HG03095 (cell line): ENCODE measurements around the gene COA8.

Source experiments
- ATAC-seq: cut with Tn5 transposase; IDR thresholded peaks from one replicate; pipeline ENCODE4 v1.9.1; 2021; ENCODE audit warnings: moderate library complexity; ENCODE audit not compliant: unreplicated experiment

The COA8 gene, protein sequence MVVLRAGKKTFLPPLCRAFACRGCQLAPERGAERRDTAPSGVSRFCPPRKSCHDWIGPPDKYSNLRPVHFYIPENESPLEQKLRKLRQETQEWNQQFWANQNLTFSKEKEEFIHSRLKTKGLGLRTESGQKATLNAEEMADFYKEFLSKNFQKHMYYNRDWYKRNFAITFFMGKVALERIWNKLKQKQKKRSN

DNA sequence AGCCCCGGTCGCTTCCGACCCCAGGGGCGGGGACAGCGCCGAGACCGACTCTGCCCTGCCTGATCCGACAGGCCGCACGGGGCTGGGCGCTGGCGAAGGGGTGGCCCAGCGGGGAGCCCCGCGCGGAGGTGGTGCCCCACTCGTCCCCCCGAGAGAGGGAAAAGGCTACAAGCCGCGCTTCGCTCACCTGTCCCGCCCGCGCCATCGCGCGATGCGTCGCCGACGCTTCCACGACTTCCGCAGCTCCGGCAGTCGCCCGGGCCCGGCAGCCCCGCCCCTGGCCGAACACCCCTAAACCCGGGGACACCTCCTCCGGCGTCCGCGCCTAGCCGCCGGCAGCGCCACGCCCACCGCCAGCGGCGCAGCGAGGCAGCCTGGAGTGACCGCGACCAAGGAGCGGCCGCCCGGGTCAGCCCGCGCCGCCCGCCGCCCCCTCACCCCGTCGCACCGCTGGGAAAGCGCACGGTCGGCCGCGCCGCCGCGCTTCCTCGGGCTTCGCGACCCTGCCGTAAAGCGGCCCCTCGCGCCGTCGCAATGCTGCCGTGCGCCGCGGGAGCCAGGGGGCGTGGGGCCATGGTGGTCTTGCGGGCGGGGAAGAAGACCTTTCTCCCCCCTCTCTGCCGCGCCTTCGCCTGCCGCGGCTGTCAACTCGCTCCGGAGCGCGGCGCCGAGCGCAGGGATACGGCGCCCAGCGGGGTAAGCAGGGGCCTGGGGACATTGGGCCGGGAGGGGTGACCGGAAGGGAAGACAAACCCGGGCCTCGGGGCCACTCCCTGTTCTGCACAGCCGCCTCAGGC, at the start of gene COA8, which contains the start of gene BAG5:
COA8 (plus strand) TSS at position 532 of the 797 bp plus-strand sequence; CDS start at position 574, 42 bp downstream.
BAG5 (minus strand) TSS at position 229 of the 797 bp plus-strand sequence. CDS start 1,493 bp downstream, outside the sequence.
- ATAC-seq, result peak; percentile 65

DNA sequence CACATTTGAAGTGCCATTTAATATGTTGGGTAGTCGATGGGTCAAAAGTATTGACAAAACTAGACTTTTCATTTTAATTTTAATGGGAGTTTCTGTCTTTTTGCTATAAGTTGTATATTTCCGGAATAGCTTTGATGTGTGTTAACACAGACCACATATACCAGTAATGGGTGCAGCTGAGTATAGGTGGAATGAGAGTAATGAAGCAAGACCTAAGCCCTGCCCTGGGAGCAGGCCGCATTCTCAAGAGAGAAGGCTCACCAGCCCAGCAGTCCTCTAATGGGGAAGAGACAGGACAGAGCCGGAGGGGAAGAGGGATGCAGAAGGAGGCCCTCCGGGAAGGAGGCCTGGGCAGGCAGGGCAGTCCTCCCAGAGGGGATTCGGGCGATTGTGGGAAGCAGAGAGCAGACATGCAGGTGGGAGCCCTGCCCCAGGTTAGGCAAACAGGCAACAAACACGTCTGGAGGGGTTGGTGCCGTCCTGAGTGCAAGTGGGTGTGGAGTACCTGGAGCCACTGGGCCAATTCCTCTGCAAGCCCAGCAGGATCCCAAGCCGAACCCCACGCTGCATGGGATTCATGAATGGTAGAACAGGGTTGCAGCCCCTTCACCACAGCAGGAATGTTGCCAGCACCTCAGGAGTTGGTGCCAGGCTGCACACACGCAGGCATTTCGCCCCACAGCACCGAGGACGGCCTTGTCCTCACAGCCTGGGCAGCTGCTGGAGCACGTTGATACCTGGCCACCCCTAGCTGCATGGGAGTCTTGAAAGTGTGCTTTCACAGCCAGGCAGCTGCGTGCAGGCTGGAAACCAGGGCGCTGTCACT, 48.0 kb upstream of the COA8 start:
- ATAC-seq, result no peak

DNA sequence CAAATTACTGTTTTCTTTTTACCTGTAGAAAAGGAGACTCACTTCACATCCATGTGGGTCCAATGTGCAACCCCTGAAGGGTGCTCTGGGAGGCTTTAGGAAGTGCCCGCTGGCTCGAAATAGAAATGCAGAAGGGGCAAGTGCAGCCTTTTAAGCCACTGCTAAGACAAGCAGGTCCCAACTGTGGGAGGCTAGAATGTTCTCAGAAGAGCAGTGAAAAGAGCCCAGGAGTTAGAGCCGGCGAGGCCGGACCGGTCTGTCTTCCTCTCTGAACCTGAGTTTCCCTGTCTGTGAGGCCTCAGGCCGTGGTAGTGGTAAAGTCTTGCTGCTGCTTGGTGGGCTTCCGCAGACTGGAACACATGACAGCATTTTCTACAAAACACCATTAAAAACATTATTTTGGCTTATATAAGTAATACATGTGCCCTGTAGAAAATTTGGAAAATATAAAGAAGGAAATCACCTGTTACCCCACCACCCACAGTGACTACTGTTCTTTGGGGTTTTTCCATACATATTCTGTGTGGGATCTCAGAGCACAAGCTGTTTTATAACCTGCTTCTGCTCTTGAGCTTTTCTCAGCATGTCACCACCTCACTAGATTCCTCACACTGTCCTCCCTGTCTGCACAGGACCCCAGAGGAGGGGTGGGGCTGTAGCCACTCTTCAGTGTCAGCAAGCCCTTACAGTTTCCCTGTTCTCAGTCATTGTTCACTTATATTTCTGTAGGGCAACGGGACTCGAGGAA, 46.2 kb upstream of the COA8 start:
- ATAC-seq, result no peak

DNA sequence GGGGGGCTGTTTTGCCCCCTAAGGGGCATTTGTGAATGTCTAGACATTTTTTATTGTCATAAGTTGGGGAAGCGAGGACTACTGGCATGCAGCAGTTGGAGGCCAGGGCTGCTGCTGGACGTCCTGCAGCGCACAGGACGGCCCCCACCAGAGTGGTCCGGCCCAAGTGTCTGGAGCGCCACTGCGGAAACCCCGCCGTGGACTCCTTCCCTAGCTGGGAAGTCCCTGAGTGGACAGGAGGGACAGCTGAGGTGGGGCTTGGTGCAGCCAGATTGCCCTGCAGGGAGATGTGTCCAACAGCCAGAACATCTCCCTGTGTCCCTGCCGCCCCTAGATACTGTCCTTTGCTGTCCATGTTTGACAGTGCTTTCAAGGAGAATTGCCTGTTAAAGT, 45.6 kb upstream of the COA8 start:
- ATAC-seq, result no peak

DNA sequence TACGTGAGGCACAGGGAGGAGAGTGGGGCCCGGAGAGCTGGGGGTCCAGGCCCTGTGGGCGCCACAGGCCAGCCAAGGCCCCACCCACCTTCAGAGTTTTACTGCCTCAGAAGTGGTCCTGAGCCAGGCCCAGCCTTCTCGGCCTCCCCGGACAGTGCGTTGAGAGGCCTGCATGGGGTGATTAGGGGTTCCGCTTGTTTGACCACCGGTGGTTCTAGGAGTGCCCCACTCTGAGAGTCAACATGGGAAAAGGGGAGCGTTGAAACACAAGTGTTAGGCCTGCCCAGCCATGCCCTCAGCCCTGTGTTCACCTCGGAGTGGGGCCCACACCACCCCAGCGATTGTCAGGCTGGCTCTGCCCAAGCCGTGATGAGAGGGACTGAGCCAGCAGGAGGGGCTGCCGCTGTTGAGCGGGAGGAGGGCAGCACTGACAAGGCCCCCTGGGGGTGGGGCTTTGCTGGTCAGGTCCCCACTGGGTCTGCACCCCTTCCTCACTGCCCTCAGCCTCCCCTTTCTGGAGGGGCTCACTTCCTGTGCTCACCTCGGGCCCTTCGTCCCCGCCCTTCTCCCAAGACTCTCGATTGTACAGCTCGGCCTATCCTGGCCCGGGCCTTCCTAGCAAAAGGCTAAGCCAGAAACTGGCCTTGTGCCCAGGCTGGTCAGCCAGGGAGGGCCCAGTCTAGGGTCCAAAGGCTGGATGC, 44.9 kb upstream of the COA8 start:
- no peak for ATAC-seq

DNA sequence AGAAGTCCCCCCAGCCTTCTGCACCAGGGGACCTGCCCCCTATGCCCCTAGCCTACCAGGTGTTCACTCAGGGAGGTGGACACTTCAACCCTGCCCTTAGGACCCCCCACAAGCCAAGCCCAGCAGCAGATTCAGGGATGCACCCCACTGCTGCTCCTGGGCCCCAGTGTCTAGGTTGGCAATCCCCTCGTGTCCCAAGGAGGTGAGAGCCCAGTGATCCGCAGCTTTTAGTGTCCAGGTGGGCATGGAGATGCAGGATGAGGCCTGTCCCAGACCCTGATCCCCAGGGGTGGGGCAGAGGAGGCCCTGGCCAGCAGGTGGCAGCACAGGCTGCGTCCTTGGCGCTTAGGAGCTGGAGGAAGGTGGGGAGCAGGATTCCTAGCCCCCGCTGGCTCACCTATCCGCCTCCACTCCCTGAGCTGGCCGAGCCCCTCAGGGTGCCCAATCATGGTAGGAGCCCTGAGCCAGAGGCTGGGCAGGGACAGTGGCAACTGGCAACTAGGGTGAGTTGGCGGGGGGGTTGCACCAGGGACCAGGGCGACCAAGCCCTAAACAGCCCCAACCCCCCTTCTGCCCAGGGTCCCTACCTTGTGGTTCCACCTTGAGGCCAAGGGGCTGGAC, 44.2 kb upstream of the COA8 start:
- ATAC-seq, result no peak

DNA sequence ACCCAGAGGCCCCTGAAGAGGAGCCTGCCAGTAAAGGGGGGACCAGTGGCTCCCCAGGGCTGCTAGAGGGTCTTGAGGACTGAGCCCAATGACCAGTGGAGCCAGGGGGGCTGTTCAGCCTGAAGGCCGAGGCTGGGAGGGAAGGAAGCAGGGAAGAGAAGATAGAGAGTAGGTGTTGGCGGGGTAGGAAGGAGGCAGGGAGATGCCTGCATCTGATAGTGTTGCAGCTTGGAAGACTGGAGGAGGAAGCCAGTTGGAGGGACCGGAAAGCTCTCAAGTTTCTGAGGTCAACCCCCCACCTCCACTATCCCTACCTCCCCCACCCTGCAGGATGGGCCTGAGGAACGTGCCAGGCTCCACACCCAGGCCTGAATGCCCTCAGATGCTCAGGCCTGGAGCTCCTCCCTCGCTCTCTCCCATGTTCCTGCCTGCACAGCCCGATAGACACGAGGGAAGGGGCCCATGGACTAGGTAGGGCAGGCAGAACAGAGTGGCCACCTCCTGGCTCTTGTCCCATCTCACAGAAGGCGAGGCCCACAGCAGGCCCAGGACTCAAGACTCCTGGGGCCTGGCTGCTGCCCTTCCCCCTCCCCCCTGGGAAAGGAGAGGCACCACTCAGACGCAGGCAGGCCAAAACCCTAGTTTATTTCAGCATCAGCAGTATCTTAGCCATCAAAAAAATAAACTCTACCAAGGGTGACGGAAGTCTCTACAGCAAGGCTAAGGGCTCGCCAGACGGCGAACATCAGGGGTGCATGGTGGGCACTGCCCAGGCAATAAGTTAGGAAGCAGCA, 43.5 kb upstream of the COA8 start:
- ATAC-seq, result no peak

DNA sequence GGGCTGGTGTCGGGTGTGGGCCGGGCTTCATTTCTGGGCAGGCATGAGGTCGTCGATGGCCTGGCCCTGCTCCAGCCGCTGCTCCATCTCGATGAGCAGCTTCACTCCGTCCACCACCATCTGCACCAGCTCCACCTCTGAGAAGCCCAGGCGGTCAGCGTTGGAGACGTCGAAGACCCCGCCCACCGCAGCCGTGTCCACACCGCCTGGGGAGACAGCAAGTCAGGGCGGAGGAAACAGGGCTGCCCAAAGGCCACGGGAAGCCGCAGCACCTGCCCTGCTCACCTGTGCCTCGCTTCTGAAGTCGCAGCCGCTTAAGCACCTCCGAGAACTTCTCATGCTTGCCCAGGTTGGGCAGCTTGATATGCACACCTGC, 42.9 kb upstream of the COA8 start:
- ATAC-seq, result no peak

DNA sequence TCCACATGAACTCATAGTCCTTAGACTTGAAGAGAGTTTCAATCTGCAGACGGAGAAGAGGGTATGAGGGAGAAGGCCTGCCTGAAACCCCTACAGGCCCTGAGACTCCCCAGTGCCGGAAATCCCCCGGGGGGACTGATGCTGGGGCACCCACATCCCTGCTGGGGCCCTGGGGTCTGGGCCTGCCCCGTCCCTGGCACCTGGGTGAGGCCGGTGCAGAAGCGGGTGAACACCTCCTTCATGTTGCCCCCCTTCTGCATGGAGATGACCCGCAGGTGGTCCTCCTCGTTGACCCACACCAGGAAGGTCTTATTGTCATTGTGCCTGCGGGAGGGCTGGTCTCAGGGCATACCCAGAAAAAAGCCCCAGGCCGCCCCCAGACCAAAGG, 42.5 kb upstream of the COA8 start:
- no peak for ATAC-seq

DNA sequence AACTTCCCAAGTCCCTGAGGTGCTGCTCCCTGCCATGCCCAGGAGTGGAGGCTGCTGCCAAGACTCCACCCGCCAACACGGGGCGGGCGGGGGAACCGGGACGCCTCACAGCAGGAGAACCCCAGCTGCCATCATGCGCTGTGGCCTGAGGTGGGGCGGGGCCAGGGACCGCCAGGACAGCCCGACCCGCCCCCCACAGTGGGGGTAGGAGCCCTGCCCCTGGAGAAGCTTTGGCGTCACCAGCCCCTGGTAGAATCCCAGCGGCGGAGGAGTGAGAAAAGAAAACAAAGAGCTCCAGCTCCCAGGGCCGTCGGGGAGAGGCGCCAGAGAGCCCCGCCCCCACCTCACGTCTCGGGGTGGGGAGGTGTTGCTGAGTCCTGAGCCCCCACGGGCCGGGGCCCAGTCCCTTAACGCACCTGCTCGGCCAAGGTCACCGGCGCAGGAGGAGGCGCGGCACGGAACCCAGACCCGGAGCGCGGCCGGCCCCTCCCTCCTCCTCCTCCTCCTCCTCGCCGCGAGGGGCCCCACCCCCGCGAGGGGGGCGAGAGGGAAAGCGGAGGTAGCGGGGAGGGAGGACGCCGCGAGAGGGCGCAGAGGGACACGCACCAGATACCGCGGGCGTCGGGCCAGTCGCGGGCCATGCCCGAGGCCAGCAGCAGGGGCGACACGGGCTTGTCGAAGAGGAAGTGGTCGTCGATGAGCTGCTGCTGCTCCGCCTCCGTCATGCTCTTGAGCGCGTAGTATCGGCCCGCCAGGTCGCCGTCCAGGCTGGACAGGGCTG, 41.9 kb upstream of the COA8 start:
- ATAC-seq, result no peak

DNA sequence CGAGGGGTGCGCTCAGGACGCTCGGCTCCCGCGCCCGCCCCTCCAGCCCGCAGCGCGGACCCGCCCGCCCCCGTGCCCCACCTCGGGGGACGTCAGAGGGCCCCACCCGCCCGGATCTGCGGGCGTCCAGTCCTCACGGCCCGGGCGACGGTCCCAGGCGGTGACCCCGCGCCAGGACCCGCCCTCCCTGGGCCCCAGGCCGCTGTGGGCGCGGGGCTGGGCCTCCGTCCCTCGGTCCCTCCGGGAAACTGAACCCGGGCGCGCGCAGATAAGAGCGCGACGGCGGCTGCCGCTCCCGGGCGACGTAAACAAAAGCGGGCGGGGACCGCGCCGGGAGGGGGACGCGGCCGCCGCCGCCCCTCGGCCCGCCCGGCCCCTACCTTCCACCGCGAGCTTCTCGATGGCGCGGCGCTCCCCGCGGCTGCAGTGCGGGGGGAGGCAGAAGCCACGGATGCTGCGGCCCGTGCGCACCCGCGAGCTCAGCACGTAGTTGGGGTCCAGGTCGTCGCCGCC, 41.3 kb upstream of the COA8 start:
- ATAC-seq, result no peak

DNA sequence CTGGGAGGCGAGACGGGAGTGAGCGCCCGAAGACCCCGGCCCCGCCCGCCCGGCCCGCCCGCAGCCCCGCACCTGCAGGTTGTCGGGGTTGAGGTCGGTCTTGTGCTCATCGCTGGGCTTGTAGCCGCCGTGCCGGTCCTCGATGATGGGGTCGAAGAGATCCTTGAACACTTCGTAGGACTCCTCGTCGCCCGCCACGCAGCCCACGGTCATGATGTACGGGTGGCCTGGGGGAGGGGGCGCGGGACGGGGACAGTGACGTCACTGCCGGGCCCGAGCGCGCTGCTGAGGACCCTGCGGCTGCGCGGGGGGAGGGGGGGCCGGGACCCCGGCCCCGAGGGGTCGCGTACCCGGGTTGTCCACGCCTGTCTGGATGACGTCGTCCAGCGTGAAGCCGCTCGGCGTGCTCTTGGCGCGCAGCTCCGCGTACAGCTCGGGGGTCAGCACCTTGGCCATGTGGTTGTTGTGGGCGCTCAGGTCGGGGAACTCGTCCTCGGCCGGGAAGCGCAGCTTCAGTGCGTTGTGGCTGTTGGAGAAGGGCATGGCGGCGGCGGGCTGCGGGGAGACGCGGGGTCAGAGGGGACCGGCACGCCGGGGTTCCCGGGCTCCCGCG, 40.7 kb upstream of the COA8 start:
- no peak for ATAC-seq

DNA sequence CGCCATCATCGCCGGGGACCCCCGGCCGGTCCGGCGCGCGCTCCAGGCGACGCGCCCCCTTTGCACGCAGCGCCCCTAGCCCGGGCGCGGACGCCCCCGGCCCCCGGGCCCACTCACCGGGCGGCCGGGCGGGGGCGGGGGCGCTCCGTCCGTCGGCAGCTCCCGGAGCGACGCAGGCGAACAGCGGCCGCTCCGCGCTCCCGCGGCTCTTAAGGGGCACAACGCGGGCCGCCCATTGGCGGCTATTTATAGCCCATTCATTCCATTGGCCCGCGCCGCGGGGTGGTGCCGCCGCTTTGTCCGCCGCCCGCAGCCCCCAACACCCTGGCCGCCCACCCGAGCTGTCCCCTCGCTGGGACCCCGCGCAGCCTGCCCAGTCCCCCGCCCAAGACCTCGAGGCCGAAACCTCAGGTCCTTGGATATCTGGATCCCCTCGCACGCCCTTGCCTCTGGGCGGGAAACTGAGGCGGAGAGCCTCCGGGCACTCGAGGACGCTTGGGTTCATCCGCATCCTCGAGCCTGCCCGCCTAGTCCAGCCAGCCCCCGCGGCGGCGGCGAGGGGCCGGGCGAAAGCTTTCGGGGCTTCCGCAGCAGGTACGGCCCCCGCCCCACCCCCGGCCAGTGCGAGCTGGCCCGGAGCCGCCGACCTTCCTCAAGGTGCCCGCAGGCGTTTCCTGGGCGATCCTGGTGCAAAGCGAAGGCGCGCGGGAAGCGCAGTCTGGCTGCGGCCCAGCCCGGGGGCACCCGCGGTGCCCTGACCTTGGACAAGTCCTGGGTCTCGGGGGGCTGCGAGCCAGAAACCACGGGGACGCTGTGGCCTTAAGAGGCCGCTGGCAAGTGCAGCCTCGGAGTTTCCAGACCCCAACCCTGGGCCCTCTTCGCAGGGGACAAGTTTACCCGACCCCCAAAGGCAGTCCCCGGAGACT, 39.8 kb upstream of the COA8 start, which contains the start of gene CKB:
CKB (minus strand) TSS at position 182 of the 926 bp plus-strand sequence. CDS start 337 bp downstream, outside the sequence.
- no peak for ATAC-seq

DNA sequence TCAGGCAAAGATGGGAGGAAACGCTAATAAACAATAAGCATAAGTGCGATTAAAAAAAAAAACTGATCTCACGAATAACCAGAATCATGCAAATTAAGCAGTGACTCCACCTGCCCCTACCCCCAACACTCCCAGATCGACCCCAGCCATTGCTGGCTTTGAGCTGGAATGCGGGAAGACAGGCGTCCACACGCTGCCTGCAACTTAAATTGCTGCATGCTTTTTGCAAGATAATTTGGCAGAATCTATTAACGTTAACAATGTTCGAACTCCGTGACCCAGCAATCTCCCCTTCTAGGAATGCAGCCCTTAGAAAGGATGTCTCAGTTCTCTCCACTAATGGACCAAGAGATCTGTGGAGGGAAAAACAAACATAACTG, 39.2 kb upstream of the COA8 start:
- no peak for ATAC-seq

DNA sequence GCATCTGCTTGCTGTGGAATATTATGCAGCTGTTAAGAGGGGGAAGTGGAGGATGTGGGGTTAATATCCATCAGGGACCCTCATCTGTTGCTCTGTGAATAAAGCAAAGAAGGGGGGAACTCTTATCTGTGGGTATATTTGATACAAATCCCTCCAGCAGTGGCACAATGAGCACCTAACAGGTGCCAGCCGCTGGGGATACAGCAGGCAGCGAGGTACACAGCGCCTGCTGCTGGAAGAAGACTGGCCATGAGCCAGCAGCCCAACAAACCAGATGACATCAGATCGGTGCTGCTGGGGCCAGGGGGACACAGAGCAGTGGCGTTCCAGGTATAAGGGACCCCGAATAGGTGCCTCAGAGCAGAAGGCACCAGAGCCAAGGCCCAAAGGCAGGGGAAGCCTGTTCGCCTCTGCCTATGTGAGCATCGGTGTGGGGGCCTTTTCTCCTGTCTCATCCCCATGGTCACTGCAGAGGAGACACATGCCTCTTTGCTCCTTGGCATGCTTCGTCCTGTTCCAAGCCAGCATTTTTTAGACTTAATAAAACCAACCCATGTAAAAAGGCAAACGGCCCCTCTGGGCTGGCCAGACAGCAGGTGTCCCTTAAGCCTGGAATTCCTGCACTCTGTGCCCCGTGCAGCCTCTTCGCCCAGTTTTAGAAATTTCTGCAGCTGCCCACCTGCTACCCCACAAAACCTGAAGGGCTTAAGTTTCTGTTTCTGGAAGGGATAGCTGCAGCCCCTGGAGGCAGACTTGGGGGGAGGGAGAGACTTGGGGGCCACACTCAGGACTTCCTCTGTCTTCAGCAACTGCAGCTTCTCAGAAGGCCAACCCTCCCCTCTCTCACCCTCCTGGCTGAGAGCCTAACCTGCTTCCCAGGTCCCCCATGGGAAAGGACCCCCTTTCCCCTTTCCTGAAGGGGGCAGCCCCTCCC, 38.5 kb upstream of the COA8 start:
- no peak for ATAC-seq
